Keratinocyte (primary cell): ENCODE measurements around the gene FTCD. TPM values are rescaled to one million over a fixed set of nuclear protein-coding genes. Genes with fewer than 3 reads are reported as not detected.

Experiments
- DNase-seq: peaks from one replicate; pipeline ENCODE4 v3.0.0-alpha.2; 2011; ENCODE audit warnings: low read depth, missing footprints, low spot score
- FAIRE-seq: peaks from 2 replicates; lab custom pipeline; 2011; peaks lifted over from hg19 to GRCh38; lab: Jason Lieb, UNC
- H2AFZ ChIP-seq: 2 replicates; pipeline ENCODE4 v1.6.0; 2012; ENCODE audit warnings: low read length, control low read depth, inconsistent platforms; ENCODE audit not compliant: control insufficient read depth
- H3K27ac ChIP-seq: 2 replicates; pipeline ENCODE4 v1.5.1; 2011; ENCODE audit warnings: low read length; ENCODE audit not compliant: control insufficient read depth, insufficient read depth
- H3K27me3 ChIP-seq: 3 replicates; pipeline ENCODE4 v1.6.0; 2011; ENCODE audit warnings: low read length; ENCODE audit not compliant: control insufficient read depth, insufficient read depth; ENCODE audit errors: extremely low read depth
- H3K36me3 ChIP-seq, 2 experiments: 2 replicates in 1 of 2; 3 replicates in 1 of 2; pipeline ENCODE4 v1.5.1; 2011; ENCODE audit warnings: low read length in 2 of 2, mild to moderate bottlenecking in 1 of 2; ENCODE audit not compliant: control insufficient read depth in 2 of 2, insufficient read depth in 2 of 2; ENCODE audit errors: extremely low read depth in 1 of 2
- H3K4me1 ChIP-seq: 3 replicates; pipeline ENCODE4 v1.5.1; 2011; ENCODE audit warnings: low read length; ENCODE audit not compliant: control insufficient read depth, insufficient read depth; ENCODE audit errors: extremely low read depth
- H3K4me2 ChIP-seq: 3 replicates; pipeline ENCODE4 v1.6.0; 2011; ENCODE audit warnings: low read depth, low read length; ENCODE audit not compliant: control insufficient read depth, insufficient read depth; ENCODE audit errors: extremely low read depth
- H3K4me3 ChIP-seq, 3 experiments: fragments of 200-600 bp in 1 of 3; sonication (generic) in 1 of 3; 2 replicates in 2 of 3; 3 replicates in 1 of 3; pipeline ENCODE4 v1.5.1; 2011 to 2016; ENCODE audit warnings: low read length in 3 of 3, mild to moderate bottlenecking in 3 of 3, control low read depth in 2 of 3, inconsistent platforms in 1 of 3, low read depth in 1 of 3, mixed read lengths in 1 of 3, mixed run types in 1 of 3, moderate library complexity in 1 of 3; ENCODE audit not compliant: control insufficient read depth in 2 of 3, insufficient read depth in 2 of 3; ENCODE audit errors: extremely low read depth in 1 of 3
- H3K79me2 ChIP-seq: 2 replicates; pipeline ENCODE4 v1.6.0; 2012; ENCODE audit warnings: low read length; ENCODE audit not compliant: control insufficient read depth, insufficient read depth
- H3K9ac ChIP-seq: 3 replicates; pipeline ENCODE4 v1.6.0; 2011; ENCODE audit warnings: low read length; ENCODE audit not compliant: control insufficient read depth, insufficient read depth; ENCODE audit errors: extremely low read depth
- H3K9me1 ChIP-seq: 3 replicates; pipeline ENCODE4 v1.6.0; 2011; ENCODE audit warnings: low read length; ENCODE audit not compliant: control insufficient read depth, insufficient read depth; ENCODE audit errors: extremely low read depth
- H3K9me3 ChIP-seq: 2 replicates; pipeline ENCODE4 v1.5.1; 2012; ENCODE audit warnings: low read depth, low read length; ENCODE audit not compliant: control insufficient read depth
- H4K20me1 ChIP-seq: 3 replicates; pipeline ENCODE4 v1.6.0; 2011; ENCODE audit warnings: low read length; ENCODE audit not compliant: control insufficient read depth, insufficient read depth; ENCODE audit errors: extremely low read depth
- CTCF ChIP-seq, 3 experiments: IDR thresholded peaks in 1 of 3; conservative IDR thresholded peaks in 1 of 3; optimal IDR thresholded peaks in 1 of 3; 2 replicates in 2 of 3; 3 replicates in 1 of 3; pipeline versions ENCODE3 to v1.5.1; 2011; ENCODE audit warnings: low read length in 3 of 3, mild to moderate bottlenecking in 3 of 3, moderate library complexity in 2 of 3, control low read depth in 1 of 3, inconsistent platforms in 1 of 3; ENCODE audit not compliant: insufficient read depth in 2 of 3; ENCODE audit errors: extremely low read depth in 1 of 3
- EZH2 ChIP-seq: IDR thresholded peaks from one replicate; pipeline ENCODE4 v1.6.1; 2012; ENCODE audit warnings: inconsistent platforms, mild to moderate bottlenecking, low read length, moderate library complexity
- dilution Hi-C: fragments of 300-500 bp; cut with MboI; formaldehyde crosslinking; loops from one replicate; pipeline ENCODE4 v1.7.0; 2020; ENCODE audit warnings: low sequenced_read_pairs; ENCODE audit not compliant: extremely low pct_ligation_motif_present
- polyA plus RNA-seq, 5 experiments: library from polyadenylated mRNA; depleted of rRNA in 3 of 5; stranded (reverse) in 3 of 5; stranded (forward) in 1 of 5; unstranded in 1 of 5; fragments of >200 nt; gene quantifications; 1 replicate in 1 of 5; 2 replicates in 3 of 5; 3 replicates in 1 of 5; pipeline versions ENCODE4 v1.2.1 to v1.2.3, GENCODE V29; 2011 to 2012; ENCODE audit warnings: missing spikeins in 2 of 5, low read depth in 1 of 5, low replicate concordance in 1 of 5

The FTCD gene
- polyA plus RNA-seq, 1 donor (not counting 4 experiments of a cell fraction or from before 2014, with no cell fraction given): not detected

DNA sequence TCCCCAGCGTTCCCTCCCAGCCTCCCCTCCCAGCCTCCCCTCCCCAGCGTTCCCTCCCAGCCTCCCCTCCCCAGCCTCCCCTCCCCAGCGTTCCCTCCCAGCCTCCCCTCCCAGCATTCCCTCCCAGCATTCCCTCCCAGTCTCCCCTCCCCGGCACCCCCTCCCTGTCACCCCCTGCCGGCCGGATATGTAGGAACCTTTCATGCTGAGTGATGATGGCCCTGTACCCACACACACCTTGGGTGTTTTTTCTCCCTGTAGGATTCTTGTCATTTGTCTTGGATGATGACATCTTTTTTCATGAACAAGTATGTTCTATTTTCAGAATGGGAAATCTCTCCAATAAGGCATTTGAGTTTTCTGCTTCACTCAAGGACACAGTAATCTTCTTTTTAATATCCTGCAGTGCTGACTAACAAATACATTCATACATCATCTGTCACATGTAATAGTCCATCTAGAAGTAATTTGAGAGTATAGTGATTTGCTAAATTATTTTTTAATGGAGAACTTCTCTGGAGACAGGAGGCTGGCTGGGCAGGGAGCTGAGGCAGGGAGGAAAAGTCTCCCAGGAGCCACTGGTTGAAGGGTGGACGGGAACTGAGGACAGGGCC lies 19.5 kb downstream of the FTCD start:
- H3K36me3 ChIP-seq: no peaks in the 10 kb centered on the region
- no peaks in the 10 kb centered on the region for H3K79me2 ChIP-seq
- H3K4me2 ChIP-seq: no peak overlapping the region
- H3K4me3 ChIP-seq: no peak overlapping the region
- H4K20me1 ChIP-seq: no peaks in the 10 kb centered on the region
- no peak overlapping the region for H3K9ac ChIP-seq
- H3K27ac ChIP-seq: no peak overlapping the region
- no peaks in the 10 kb centered on the region for H3K9me1 ChIP-seq
- H3K9me3 ChIP-seq: peaks cover 4% of the 10 kb centered on the region
- H3K4me1 ChIP-seq: no peaks in the 10 kb centered on the region
- no peak overlapping the region for H2AFZ ChIP-seq
- FAIRE-seq (no peak), DNase-seq (no peak)
- H3K27me3 ChIP-seq: peaks cover 7% of the 10 kb centered on the region
- dilution Hi-C loops: no loop called here
- no peak for TF ChIP-seq CTCF (optimal IDR thresholded peaks at IDR 0.05 in 1 of 3, IDR thresholded peaks at IDR 0.05 in 1 of 3, conservative IDR thresholded peaks at IDR 0.05 in 1 of 3; ENCODE audit: extremely low read depth in 1 of 3, insufficient read depth in 2 of 3, low read length in 3 of 3)
- no peak for TF ChIP-seq EZH2

GRCh38 chr21:46131838-46132651 lies 23.3 kb downstream of the FTCD start:
- Histone ChIP-seq H3K79me2 (no peaks in the 10 kb centered on the region), H3K4me2 (no peak overlapping the region), H4K20me1 (no peaks in the 10 kb centered on the region), H3K4me1 (no peaks in the 10 kb centered on the region), H3K9me3 (peaks cover 4% of the 10 kb centered on the region), H3K27ac (no peak overlapping the region), H3K4me3 (no peak overlapping the region), H3K9ac (no peak overlapping the region), H3K36me3 (no peaks in the 10 kb centered on the region), H2AFZ (no peak overlapping the region), H3K27me3 (no peaks in the 10 kb centered on the region), H3K9me1 (no peaks in the 10 kb centered on the region)
- no peak for TF ChIP-seq CTCF (optimal IDR thresholded peaks at IDR 0.05 in 1 of 3, IDR thresholded peaks at IDR 0.05 in 1 of 3, conservative IDR thresholded peaks at IDR 0.05 in 1 of 3; ENCODE audit: extremely low read depth in 1 of 3, insufficient read depth in 2 of 3, low read length in 3 of 3)
- no peak for TF ChIP-seq EZH2
- FAIRE-seq (no peak), DNase-seq (no peak)
- dilution Hi-C loops: no loop called here
